GM12891 (cell line): Measurements from ENCODE around the gene RBPJL.

Experiments
- POLR2A ChIP-seq: IDR thresholded peaks from 2 replicates; pipeline ENCODE4 v1.6.1; 2011; ENCODE audit warnings: low read depth, low read length, control low read depth
- POU2F2 ChIP-seq: IDR thresholded peaks from 2 replicates; pipeline ENCODE4 v1.6.1; 2011; ENCODE audit warnings: low read depth, mild to moderate bottlenecking, control low read depth, low read length, moderate library complexity

DNA sequence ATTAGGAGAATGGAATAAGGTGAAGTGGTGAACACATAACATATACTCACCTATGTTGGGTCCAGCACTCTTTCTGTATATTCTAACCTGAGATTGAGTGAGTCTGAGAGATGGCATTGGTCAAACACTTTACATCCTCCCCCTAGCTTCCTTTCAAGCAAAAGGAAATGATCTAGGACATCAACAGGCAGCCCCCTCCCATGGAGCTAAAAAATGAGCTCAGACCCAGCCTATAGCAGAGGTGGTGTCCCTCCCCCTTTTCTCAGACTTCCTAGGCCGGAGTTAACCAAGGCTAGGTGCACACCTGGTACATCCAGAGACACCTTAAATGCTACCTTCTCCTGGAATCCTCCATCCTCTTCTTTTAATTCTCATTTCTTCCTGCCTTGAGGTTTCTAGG, 47.1 kb downstream of the RBPJL start:
- no peak for TF ChIP-seq POU2F2
- TF ChIP-seq POLR2A = no peak
